Measurements from ENCODE around the gene CALB2. TPM values are rescaled to one million over a fixed set of nuclear protein-coding genes. Genes with fewer than 3 reads are reported as not detected.

The CALB2 gene
- total RNA-seq, 1 donor from 2014 or later = not detected

Other genes with a start within 250 kb of the CALB2 start
- gene HYDIN, start 128.0 kb upstream of the CALB2 start, total RNA-seq = 0.17 TPM in 1 of 2 replicates, not detected in the other
- gene CMTR2, start 69.3 kb upstream of the CALB2 start, total RNA-seq = 18.2 and 20.7 TPM in 2 replicates
- not detected in 2 replicates for gene TLE7, start 83.3 kb downstream of the CALB2 start, total RNA-seq
- gene ZNF23, start 103.5 kb downstream of the CALB2 start, total RNA-seq = 4.9 and 6.4 TPM in 2 replicates
- 1.7 and 2.1 TPM in 2 replicates for gene ZNF19, start 130.6 kb downstream of the CALB2 start, total RNA-seq
- gene CHST4, start 167.7 kb downstream of the CALB2 start, total RNA-seq = not detected in 2 replicates
- gene TAT, start 218.4 kb downstream of the CALB2 start, total RNA-seq = not detected in 2 replicates